A204.1 (cell line): Measurements from ENCODE around the gene ABR.

Experiments used
- FAIRE-seq: peaks from 2 replicates; lab custom pipeline; 2012; peaks lifted over from hg19 to GRCh38; lab: Jason Lieb, UNC

The ABR gene

DNA sequence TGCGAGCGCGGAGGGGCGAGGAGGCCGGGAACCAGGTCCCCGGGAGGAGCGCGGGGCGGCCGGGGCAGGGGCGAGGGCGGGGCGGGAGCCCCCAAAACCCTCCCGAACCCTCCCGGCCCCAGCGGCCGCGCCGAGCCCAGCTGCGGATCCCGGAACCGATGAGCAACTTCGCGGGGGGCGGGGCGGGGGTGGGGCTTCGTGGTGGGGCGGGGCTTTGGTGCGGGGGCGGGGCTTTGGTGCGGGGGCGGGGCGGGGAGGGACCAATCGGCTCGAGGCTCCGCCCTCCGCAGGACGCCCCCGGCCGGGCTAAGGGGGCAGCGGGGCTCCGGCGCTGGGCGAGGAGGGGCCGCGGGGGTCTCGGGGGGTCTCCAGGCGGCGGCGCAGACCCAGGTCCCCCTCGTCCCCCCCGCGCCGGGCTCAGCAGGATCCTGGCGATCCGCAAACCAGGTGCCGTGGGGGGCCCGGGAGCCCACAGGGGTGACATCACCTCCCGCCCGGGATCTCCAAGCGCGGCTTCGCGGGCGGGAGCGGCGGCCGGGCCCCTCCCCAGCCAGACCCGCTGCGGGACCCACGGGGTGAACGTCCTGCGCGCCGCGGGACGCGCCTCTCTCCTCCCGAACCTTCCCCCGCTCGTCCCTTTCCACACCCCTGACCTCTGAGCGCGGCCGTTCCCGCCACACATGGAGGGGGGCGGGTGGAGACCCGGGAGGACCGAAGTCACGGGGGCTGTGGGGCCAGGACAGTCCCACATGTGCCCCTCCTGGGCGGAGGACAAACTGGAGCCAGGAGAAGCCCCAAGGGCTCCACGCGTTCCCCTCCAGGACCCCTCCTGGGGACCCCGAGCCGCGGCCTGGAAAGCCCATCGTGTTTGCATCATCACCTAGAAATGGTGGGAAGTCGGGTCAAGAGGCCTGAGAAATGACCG is at the start of gene ABR:
Gene ABR (minus strand): TSS at position 164 of the 925 bp plus-strand sequence. CDS start 254 bp downstream, outside the sequence.
- FAIRE-seq, result no peak

DNA sequence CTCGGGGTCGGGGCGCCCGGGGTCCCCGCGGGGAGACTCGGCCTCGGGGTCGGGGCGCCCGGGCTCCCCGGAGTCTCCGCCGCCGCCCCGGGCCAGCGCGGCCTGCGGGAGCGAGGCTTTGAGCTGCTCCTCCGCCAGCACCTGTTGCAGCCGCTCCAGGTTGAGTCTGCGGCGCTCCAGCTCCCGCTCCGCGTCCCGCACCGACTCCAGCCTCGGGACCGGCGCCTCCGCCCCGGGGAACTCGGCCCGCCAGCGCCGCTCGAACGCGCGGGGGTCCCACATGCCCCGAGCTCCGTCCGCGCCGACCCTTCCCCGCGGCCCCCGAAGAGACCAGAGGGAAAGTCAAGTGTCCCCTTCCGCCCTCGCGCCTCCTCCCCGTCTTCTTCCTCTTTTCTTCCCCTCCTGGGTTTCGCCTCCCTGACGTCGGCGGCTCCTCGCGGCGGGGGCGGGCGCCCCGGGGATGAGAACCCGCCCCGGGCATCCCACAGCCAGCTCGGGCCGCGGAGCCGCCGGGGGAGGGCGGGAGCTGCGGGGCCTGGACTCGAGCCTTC is 49.6 kb upstream of the ABR start:
- FAIRE-seq, result no peak

DNA sequence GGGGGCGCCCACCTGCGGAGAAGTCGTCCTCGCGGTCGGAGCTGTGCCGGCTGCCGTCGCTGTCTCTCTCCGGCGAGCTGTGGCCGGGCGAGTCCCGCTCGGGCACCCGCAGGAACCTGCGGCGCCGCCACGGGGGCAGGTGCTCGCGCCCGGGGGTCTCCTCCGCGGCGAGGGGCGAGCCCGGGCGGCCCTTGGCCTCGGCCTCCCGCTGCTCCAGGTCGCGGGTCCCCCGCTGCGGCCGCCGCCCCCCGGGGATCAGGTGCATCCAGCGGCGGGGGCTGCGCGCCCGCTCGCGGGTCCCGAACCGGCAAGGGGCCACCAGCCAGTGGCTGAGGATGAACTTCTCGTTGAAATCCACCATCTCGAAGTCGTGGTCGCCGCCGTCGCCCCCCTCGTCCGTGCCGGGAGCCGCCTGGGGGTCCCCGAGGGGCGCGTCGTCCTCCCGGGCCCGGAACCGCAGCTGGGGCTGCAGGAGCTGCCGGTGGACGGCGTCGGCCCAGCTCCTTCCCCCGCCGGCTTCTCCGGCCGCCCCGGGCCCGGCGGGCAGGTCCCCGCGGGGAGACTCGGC is 49.1 kb upstream of the ABR start:
- FAIRE-seq, result no peak

GRCh38 chr17:1227917-1228780 is 48.4 kb upstream of the ABR start:
- FAIRE-seq, result no peak

DNA sequence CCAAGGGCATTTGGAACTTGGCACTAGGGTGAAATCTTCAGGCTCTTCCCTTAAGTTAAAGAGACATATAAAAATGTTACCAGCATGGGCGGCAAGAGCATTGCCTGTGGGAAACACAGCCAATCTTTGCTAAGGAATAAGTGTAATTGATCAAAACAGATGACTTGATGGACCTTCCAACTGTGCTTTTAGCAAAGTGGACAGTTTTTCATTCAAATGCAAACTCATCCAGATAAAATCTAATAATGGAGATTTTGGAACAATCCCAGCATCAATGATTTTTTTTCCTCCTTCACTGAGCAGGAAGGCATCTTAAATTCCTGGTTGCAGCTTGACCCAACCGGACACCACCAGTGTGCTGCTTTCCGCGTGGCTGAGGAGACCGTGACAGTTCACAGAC is 47.6 kb upstream of the ABR start:
- no peak for FAIRE-seq

- no peak for FAIRE-seq
Measured at GRCh38 chr17:1226308-1226707, 46.5 kb upstream of the ABR start.

GRCh38 chr17:1224330-1224729 is 44.5 kb upstream of the ABR start:
- FAIRE-seq, result no peak

GRCh38 chr17:1223662-1224061 is 43.9 kb upstream of the ABR start:
- no peak for FAIRE-seq

DNA sequence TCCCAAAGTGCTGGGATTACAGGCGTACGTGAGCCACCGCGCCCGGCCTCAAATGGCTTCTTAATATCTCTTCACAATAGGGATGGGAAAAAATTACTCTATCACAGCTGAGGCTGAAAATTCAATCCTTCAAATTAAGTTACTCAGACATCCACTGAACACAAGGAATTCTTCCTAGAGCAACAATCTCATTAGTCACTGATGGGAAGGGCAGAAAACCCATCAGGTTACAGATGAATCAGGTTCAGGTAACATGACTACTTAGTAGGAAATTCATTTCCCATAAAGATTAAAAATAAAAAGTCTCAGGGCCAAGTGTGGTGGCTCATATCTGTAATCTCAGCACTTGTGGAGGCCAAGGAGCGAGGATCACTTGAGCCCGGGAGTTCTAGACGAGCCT is 42.5 kb upstream of the ABR start:
- FAIRE-seq, result no peak

DNA sequence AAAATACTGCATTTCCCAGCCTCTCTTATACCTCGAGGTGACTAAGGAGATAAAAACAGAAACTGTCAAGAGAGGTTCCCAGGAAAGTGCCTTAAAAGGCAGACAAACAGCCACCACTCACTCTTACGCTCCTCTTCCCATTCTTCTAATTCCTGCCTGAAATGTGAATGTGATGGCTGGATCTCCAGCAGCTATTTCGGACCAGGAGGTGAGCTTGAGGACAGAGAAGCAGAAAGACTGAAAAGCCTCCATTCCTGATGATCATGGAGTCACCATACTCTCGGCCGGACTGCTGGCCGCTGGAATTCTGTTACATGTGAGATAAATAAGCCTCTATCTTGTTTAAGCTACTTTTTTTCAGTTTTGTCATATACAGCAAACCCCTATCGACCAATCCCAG is 41.4 kb upstream of the ABR start:
- FAIRE-seq, result no peak

DNA sequence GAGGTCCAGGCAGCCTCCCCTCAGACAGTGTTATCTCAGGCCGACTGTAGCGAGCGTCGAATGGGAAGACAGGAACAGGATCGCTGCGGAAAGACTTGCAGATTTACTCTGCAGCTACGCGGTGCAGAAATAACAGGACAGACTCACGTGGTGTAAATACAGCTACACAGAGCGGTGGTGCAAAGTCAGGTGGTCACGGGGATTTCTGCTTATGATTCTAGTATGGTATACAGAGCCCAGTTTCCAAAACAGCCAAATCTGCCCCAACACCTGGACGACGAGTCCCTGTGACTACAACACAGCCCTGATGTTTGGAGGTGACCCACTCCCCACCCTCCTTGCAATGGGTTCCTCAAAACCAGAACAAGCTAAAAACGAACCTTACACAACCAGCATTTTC is 40.6 kb upstream of the ABR start:
- no peak for FAIRE-seq

DNA sequence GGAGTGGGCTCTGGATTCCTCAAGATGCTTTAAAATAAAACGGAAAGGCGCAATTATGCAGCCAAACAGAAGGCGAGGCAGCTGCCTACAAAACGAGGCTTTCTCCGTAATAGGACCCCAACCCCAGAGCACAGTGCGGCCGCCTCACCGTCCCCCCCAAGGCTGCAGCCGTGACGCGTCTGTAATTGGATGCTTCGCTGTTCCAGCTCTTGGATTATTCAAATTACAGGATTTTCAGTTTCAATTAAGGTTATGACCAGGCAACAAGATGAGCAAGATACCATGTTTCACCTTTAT is 37.3 kb upstream of the ABR start:
- no peak for FAIRE-seq

- no peak for FAIRE-seq
Measured at GRCh38 chr17:1216217-1217088, 36.7 kb upstream of the ABR start.

- no peak for FAIRE-seq
Measured at GRCh38 chr17:1212946-1213345, 33.2 kb upstream of the ABR start.

DNA sequence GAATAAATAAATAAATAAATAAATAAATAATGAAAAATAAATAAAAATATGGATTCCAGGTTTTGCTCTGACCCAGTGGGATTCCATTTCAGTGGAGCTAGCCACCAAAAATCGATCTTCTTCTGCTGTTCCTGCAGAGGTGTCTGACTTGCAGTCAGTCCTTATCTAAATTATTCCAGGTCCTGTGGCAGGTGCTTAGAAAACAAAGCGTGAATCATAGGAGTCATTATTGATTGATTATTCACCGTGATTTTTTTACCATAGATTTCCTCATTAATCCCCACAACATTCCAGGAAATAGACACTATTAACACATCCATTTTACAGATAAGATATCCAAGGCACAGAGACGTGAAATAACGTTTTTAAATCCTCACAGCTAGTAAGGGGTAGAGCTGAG is 31.5 kb upstream of the ABR start:
- FAIRE-seq, result no peak

- FAIRE-seq, result no peak
Measured at GRCh38 chr17:1208966-1209365, 29.2 kb upstream of the ABR start.

DNA sequence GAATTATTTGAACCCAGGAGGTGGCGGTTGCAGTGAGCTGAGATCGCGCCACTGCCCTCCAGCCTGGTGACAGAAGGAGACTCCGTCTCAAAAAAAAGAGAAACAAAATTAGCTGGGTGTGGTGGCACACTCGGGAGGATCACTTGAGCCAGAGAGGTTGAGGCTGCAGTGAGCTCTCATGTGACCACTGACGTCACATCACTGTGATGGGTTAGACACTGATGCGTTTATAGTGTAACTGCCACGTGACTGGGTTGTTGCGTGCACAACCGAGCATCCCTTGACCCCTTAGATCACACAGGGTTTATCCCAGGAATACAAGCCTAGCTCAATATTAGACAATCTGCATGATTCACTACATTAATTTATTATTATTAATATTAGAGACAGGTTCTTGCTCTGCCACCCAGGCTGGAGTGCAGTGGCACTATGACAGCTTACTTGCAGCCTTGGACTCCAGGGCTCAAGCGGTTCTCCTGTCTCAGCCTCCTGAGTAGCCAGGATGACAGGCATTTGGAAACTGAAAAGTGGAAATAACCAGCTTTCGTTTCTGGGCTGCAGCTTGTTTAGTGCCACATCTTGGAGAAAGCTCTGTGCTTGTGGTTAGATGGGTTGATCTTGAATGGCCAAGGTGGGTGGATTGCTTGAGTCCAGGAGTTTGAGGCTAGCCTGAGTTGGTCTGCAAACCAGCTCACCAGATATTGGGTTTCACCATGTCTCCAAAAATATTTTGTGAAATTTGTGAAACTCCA is 26.4 kb upstream of the ABR start:
- no peak for FAIRE-seq

DNA sequence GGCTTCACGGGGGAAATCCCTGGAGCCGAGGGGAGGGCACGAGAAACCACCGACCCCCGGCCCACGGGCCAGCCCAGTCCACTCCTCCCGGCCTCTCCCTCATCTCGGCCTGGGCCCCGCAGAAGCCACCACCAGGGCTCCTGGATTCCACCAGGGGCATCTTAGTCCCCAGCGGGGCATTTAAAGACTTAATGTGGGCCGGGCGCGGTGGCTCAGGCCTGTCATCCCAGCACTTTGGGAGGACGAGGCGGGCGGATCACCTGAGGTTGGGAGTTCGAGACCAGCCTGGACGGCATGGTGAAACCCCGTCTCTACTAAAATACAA is 24.1 kb upstream of the ABR start:
- FAIRE-seq, result no peak

GRCh38 chr17:1203111-1203966 is 23.6 kb upstream of the ABR start:
- FAIRE-seq, result no peak

DNA sequence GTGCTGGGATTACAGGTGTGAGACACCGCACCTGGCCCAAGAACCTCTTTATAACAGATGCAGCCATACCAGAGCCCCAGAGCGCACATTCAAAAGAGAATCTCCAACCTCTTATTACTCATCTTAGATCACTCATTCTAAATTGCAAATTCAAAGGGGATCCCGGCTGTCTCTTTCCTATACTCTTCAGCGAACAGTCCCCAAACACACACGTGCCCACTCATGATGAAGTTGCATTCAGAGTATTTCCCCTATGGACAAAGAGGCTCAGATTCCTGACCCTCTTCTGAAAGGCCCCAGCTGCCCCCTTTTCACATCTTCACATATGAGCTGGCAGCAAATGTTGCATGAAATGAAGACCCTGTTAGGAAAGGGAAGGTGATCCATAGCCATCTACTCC is 22.5 kb upstream of the ABR start:
- no peak for FAIRE-seq
